Left kidney (tissue), 8 donors: ENCODE results near the gene ZNF496. TPM values are rescaled to one million over a fixed set of nuclear protein-coding genes. Genes with fewer than 3 reads are reported as not detected.
"Not testable (repeated sequence)": the region's sequence is repeated elsewhere in the genome, so short reads cannot be mapped to it uniquely, and the experiment has no call there.

Source experiments
- DNase-seq: peaks from one replicate; pipeline ENCODE4 v3.0.0-alpha.2; 2013
- long read RNA-seq, 8 donors: transcript quantifications; one replicate each; lab custom pipeline, GENCODE V29; 2026
- polyA plus RNA-seq: library from polyadenylated mRNA; unstranded; fragments of 120-200 nt; gene quantifications from one replicate; pipeline ENCODE4 v1.2.1, GENCODE V29; 2013; ENCODE audit not compliant: insufficient read length

Gene ZNF496
- 40.2 TPM for polyA plus RNA-seq
- long read RNA-seq, donor 1, full-length matches to known transcripts, result 8 of 18 reads
- long read RNA-seq, donor 1, partial matches to known transcripts, result 0 of 18 reads
- long read RNA-seq, donor 1, other reads (novel, unspliced or antisense), result 10 of 18 reads
- long read RNA-seq, donor 2, full-length matches to known transcripts, result 5 of 5 reads
- long read RNA-seq, donor 2, partial matches to known transcripts, result 0 of 5 reads
- long read RNA-seq, donor 2, other reads (novel, unspliced or antisense), result 0 of 5 reads
- long read RNA-seq, donor 3, full-length matches to known transcripts, result 7 of 7 reads
- long read RNA-seq, donor 3, partial matches to known transcripts, result 0 of 7 reads
- long read RNA-seq, donor 3, other reads (novel, unspliced or antisense), result 0 of 7 reads
- long read RNA-seq, donor 4, full-length matches to known transcripts, result 1 of 1 reads
- long read RNA-seq, donor 4, partial matches to known transcripts, result 0 of 1 reads
- long read RNA-seq, donor 4, other reads (novel, unspliced or antisense), result 0 of 1 reads
- long read RNA-seq, donor 5, full-length matches to known transcripts, result 1 of 1 reads
- long read RNA-seq, donor 5, partial matches to known transcripts, result 0 of 1 reads
- long read RNA-seq, donor 5, other reads (novel, unspliced or antisense), result 0 of 1 reads
- long read RNA-seq, donor 6, full-length matches to known transcripts, result 3 of 3 reads
- long read RNA-seq, donor 6, partial matches to known transcripts, result 0 of 3 reads
- long read RNA-seq, donor 6, other reads (novel, unspliced or antisense), result 0 of 3 reads
- long read RNA-seq, donor 7, full-length matches to known transcripts, result 5 of 49 reads
- long read RNA-seq, donor 7, partial matches to known transcripts, result 44 of 49 reads
- long read RNA-seq, donor 7, other reads (novel, unspliced or antisense), result 0 of 49 reads
- long read RNA-seq, donor 8, full-length matches to known transcripts, result 2 of 2 reads
- long read RNA-seq, donor 8, partial matches to known transcripts, result 0 of 2 reads
- long read RNA-seq, donor 8, other reads (novel, unspliced or antisense), result 0 of 2 reads

- DNase-seq, result peak; percentile 93
Measured at GRCh38 chr1:247331525-247332214, at the start of gene ZNF496. ZNF496 (minus strand) TSS chr1:247331867; CDS start chr1:247329578, 2,289 bp downstream.

GRCh38 chr1:247378334-247379073 lies 46.8 kb upstream of the ZNF496 start:
- DNase-seq, result no peak

DNA sequence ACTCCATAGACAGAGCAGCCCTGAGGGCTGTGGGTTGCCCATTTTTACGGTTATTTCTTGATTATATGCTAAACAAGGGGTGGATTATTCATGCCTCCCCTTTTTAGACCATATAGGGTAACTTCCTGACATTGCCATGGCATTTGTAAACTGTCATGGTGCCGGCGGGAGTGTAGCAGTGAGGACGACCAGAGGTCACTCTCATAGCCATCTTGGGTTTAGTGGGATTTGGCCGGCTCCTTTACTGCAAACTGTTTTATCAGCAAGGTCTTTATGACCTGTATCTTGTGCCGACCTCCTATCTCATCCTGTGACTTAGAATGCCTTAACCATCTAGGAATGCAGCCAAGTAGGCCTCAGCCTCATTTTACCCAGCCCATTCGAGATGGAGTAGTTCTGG lies 46.0 kb upstream of the ZNF496 start:
- not testable (repeated sequence) for DNase-seq

DNA sequence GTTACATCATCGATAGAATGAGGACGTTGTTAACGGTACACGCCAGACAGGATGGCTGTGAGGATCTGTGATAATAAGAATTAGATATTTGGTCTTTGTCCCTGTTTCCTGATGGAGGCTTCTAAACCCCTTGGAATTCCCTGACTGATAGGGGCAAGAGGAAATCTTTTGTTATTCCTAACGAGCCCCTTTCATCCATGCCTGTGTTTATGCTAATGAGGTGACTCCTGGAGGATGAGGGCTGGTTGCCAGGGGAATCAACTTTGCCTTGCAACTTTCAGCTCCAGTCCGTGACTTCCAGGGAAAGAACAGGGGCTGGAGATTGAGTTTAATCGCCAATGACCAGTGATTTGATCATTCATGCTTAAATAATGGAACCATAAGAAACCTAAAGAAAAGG lies 45.0 kb upstream of the ZNF496 start:
- no peak for DNase-seq

DNA sequence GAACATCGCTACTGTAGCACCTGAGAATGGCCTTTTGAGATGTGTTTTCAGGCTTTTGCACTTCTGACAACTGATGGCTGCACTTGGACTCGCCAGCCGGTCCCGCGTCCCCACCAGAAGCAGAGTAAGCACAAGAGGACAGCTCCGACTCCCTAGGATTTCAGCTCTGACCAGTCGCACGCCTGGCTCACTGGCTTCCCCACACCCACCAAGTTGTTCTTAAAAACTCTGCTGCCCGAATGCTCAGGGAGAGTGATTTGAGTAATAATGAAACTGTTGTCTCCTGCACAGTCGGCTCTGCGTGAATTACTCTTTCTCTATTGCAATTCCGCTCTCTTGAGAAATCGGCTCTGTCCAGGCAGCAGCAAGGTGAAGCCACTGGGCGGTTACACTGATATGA lies 44.1 kb upstream of the ZNF496 start:
- no peak for DNase-seq

GRCh38 chr1:247374651-247375334 lies 43.1 kb upstream of the ZNF496 start:
- DNase-seq, result not testable (repeated sequence)

DNA sequence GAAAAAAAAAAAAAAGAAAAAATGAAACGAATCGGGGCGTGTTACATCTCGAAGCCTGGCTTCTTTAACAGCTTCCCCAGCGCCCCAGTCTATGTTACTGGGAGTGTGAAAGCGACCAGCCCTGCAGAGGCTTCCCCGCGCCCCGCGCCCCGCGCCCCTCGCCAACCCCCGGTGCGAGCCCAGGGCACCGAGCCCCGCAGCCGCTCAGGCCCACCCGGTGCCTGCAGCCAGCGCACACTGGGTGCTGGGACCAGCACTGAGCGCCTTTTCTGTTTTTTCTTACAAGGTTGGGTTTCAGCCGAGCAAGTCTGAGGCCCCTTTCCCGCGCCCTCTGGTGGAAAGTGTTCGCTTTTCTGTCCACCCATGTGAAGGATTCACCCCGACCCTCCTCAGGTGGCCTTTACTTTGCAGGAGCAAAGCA lies 42.1 kb upstream of the ZNF496 start:
- DNase-seq, result no peak

DNA sequence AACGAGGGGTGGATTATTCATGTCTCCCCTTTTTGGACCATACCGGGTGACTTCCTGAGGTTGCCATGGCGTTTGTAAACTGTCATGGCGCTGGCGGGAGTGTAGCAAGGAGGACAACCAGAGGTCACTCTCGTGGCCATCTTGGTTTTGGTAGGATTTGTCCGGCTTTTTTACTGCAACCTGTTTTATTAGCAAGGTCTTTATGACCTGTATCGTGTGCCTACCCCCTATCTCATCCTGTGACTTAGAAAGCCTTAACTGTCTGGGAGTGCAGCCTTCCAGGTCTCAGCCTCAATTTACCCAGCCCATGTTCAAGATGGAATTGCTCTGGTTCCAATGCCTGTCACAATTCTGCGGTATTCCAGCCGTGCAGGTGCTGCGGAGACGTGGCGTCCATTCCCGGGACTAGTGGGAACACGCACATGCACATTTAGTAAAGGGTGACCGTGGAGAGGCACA lies 40.2 kb upstream of the ZNF496 start:
- no peak for DNase-seq

DNA sequence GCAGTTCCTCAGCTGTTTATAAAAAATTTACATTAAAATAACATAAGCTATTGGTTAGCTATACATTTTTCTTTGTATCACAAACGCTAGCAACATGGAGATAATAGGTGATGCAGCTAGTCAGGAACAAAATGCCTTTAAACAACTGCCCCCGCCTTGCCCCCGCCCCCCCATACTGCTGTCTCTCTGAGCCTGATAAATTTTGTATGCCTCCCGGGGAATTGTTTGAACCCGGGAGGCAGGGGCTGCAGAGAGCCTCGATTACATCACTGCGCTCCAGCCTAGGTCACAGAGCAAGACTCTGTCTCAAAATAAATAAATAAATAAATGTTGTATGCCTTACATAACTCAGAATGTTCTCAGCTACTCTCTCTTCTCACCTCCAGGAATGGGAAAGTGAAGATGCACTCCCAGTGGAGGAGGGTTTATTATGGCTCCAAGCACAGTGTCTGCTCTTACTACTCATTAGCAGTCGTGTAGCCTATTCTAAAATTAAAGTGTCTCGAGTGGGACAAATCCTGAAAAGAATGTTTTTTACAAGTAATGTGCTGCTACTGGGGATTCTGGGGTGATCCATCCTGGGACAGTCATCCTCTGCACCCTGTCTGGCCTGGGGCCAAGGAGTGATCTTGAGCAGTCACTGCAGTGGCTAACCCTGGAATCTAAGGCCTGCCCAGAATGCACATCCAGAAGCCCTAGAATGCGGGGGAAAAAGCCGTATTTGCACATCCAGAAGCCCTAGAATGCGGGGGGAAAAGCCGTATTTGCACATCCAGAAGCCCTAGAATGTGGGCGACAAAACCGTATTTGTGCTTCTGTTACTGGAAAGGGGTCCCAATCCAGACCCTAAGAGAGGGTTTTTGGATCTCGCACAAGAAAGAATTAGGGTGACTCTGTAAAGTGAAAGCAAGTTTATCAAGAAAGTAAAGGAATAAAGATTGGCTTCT lies 39.4 kb upstream of the ZNF496 start:
- no peak for DNase-seq

GRCh38 chr1:247368490-247369145 lies 37.0 kb upstream of the ZNF496 start:
- no peak for DNase-seq

- DNase-seq, result no peak
Measured at GRCh38 chr1:247367786-247368422, 36.2 kb upstream of the ZNF496 start.

GRCh38 chr1:247366926-247367645 lies 35.4 kb upstream of the ZNF496 start:
- DNase-seq, result no peak

GRCh38 chr1:247366345-247366744 lies 34.7 kb upstream of the ZNF496 start:
- not testable (repeated sequence) for DNase-seq

- DNase-seq, result no peak
Measured at GRCh38 chr1:247365023-247365422, 33.4 kb upstream of the ZNF496 start.

GRCh38 chr1:247363000-247363399 lies 31.3 kb upstream of the ZNF496 start:
- not testable (repeated sequence) for DNase-seq

- DNase-seq, result no peak
Measured at GRCh38 chr1:247362153-247362552, 30.5 kb upstream of the ZNF496 start.

DNA sequence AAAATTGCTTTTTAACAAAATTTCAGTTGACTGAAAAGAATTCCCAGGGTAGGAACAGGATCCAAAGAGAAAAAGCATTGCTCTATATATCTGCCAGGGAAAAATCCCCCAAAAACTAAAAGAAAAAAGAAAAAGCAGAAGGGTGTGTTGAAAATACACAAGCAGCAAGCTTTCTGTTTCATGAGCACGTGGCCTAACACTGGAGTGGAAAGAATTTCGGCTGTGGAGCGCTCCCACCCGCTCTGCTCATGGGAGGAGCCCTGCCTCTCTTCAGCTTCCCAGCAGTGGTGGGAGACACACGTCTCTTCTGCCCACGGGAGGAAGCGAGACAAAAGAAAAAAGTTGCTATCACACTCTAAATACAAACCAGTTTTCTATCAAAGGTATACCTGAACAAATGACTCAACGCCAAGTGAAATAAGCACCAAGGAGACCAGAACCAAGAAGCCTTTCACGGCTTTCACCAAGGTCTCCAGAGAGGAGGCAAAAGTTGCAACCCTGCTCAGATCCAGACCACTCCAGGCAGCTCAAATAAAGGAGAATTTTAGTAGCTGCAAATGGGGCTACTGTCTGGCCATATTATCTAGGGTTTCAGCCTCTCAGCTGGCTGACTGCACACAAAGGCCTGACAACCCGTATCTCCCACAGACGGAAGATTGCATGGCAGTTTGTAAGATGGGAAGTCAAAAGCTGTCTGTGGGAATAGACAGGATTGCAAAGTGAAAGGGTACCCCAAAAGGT lies 29.5 kb upstream of the ZNF496 start:
- no peak for DNase-seq
